ENCODE data around the gene CHST1. TPM values are rescaled to one million over a fixed set of nuclear protein-coding genes. Genes with fewer than 3 reads are reported as not detected.

Gene CHST1
- polyA plus RNA-seq (2011; rRNA removed) (0.04 TPM in 1 of 2 replicates, not detected in the other), polyA minus RNA-seq (2011; rRNA and poly(A)+ RNA removed) (not detected in 2 replicates)

- Histone ChIP-seq H3K27me3 (ENCODE audit: control insufficient read depth, insufficient read depth, low read length) (peaks cover 36% of the 10 kb centered on the region), H3K4me3 (ENCODE audit: low read depth, low read length) (peak within 1 kb of the TSS; percentile 28), H3K36me3 (ENCODE audit: control insufficient read depth, insufficient read depth, low read length) (no peaks in the 10 kb centered on the region)
- CTCF ChIA-PET: interaction anchor here (0.9 to 3.0 kb wide), 3 partner anchors 9 to 106 kb away, joined by 3 to 17 read pairs (median 5); no protein-coding TSS in a partner anchor
- TF ChIP-seq CTCF (IDR thresholded peaks at IDR 0.05; ENCODE audit: insufficient read depth, low read depth, low read length): no peak
- POLR2A ChIA-PET: no interaction called here
- no peak for DNase-seq (ENCODE audit: low read depth)
Measured at GRCh38 chr11:45665206-45665932, at the start of gene CHST1. TSS of gene CHST1 (minus strand) at chr11:45665622. CDS start at chr11:45650923, 14,699 bp downstream.

GRCh38 chr11:45713573-45713972 lies 48.2 kb upstream of the CHST1 start:
- CTCF ChIA-PET: interaction anchor here (1.0 kb wide), 1 partner anchor 59 kb away, joined by 3 read pairs; no protein-coding TSS in a partner anchor
- no peak for TF ChIP-seq CTCF (IDR thresholded peaks at IDR 0.05; ENCODE audit: insufficient read depth, low read depth, low read length)
- DNase-seq (ENCODE audit: low read depth): no peak
- peaks cover 3% of the 10 kb centered on the region; the same call in 1 of the 2 replicates for H3K27me3 ChIP-seq (ENCODE audit: control insufficient read depth, insufficient read depth, low read length)
- no peaks in the 10 kb centered on the region for H3K36me3 ChIP-seq (ENCODE audit: control insufficient read depth, insufficient read depth, low read length)
- H3K4me3 ChIP-seq (ENCODE audit: low read depth, low read length): no peak overlapping the region
- POLR2A ChIA-PET: no interaction called here

GRCh38 chr11:45710561-45710960 lies 45.1 kb upstream of the CHST1 start:
- no peak for DNase-seq (ENCODE audit: low read depth)
- no peak for TF ChIP-seq CTCF (IDR thresholded peaks at IDR 0.05; ENCODE audit: insufficient read depth, low read depth, low read length)
- Histone ChIP-seq H3K27me3 (ENCODE audit: control insufficient read depth, insufficient read depth, low read length) (peaks cover 7% of the 10 kb centered on the region; the same call in 1 of the 2 replicates), H3K36me3 (ENCODE audit: control insufficient read depth, insufficient read depth, low read length) (no peaks in the 10 kb centered on the region), H3K4me3 (ENCODE audit: low read depth, low read length) (no peak overlapping the region)
- ChIA-PET POLR2A (no interaction called here), CTCF (no interaction called here)

- ChIA-PET CTCF (interaction anchor here (0.9 kb wide), 1 partner anchor 63 kb away, joined by 3 read pairs; no protein-coding TSS in a partner anchor), POLR2A (no interaction called here)
- no peak for TF ChIP-seq CTCF (IDR thresholded peaks at IDR 0.05; ENCODE audit: insufficient read depth, low read depth, low read length)
- Histone ChIP-seq H3K4me3 (ENCODE audit: low read depth, low read length) (no peak overlapping the region), H3K27me3 (ENCODE audit: control insufficient read depth, insufficient read depth, low read length) (peaks cover 7% of the 10 kb centered on the region; the same call in 1 of the 2 replicates), H3K36me3 (ENCODE audit: control insufficient read depth, insufficient read depth, low read length) (no peaks in the 10 kb centered on the region)
- DNase-seq (ENCODE audit: low read depth): no peak
Measured at GRCh38 chr11:45708887-45709663, 43.7 kb upstream of the CHST1 start.

- ChIA-PET POLR2A (no interaction called here), CTCF (interaction anchor here (0.9 kb wide), 1 partner anchor 11 kb away, joined by 4 read pairs; no protein-coding TSS in a partner anchor)
- no peak overlapping the region for H3K4me3 ChIP-seq (ENCODE audit: low read depth, low read length)
- no peak for DNase-seq (ENCODE audit: low read depth)
- peaks cover 4% of the 10 kb centered on the region for H3K27me3 ChIP-seq (ENCODE audit: control insufficient read depth, insufficient read depth, low read length)
- TF ChIP-seq CTCF (IDR thresholded peaks at IDR 0.05; ENCODE audit: insufficient read depth, low read depth, low read length): no peak
- H3K36me3 ChIP-seq (ENCODE audit: control insufficient read depth, insufficient read depth, low read length): no peaks in the 10 kb centered on the region
Measured at GRCh38 chr11:45704635-45705034, 39.2 kb upstream of the CHST1 start.

All from BJ (cell line).